H9 (cell line): ENCODE results near the gene CCSER1. TPM values are rescaled to one million over a fixed set of nuclear protein-coding genes. Genes with fewer than 3 reads are reported as not detected.

Source experiments
- DNase-seq: peaks from one replicate; pipeline ENCODE4 v3.0.0-alpha.2; 2017
- H2AFZ ChIP-seq: one replicate; pipeline ENCODE4 v1.6.1; 2013; ENCODE audit warnings: mild to moderate bottlenecking, low read length, control low read depth, moderate library complexity
- H2AK5ac ChIP-seq: 2 replicates; pipeline ENCODE4 v1.6.1; 2013; ENCODE audit warnings: low read length, control low read depth, mixed read lengths; ENCODE audit not compliant: insufficient read length
- H2BK120ac ChIP-seq: one replicate; pipeline ENCODE4 v1.6.1; 2013; ENCODE audit warnings: low read depth, mild to moderate bottlenecking, low read length, control low read depth, inconsistent platforms; ENCODE audit not compliant: poor library complexity, severe bottlenecking
- H2BK12ac ChIP-seq: 2 replicates; pipeline ENCODE4 v1.6.1; 2013; ENCODE audit warnings: low read length, control low read depth, mixed read lengths, low read depth; ENCODE audit not compliant: insufficient read length
- H2BK15ac ChIP-seq: 2 replicates; pipeline ENCODE4 v1.6.1; 2013; ENCODE audit warnings: low read depth, low read length, control low read depth
- H2BK20ac ChIP-seq: one replicate; pipeline ENCODE4 v1.6.1; 2013; ENCODE audit warnings: low read depth, mild to moderate bottlenecking, low read length, control low read depth, inconsistent platforms; ENCODE audit not compliant: poor library complexity, severe bottlenecking
- H2BK5ac ChIP-seq: 2 replicates; pipeline ENCODE4 v1.6.1; 2013; ENCODE audit warnings: low read length, control low read depth, mixed read lengths; ENCODE audit not compliant: insufficient read length
- H3K14ac ChIP-seq: 2 replicates; pipeline ENCODE4 v1.6.1; 2013; ENCODE audit warnings: low read length, control low read depth; ENCODE audit not compliant: insufficient read depth
- H3K18ac ChIP-seq: 2 replicates; pipeline ENCODE4 v1.6.1; 2013; ENCODE audit warnings: low read depth, mild to moderate bottlenecking, mixed read lengths, low read length, control low read depth; ENCODE audit not compliant: insufficient read length
- H3K23ac ChIP-seq: 2 replicates; pipeline ENCODE4 v1.6.1; 2013; ENCODE audit warnings: low read length, control low read depth, mixed read lengths, low read depth; ENCODE audit not compliant: insufficient read length
- H3K23me2 ChIP-seq: 2 replicates; pipeline ENCODE4 v1.6.1; 2013; ENCODE audit warnings: low read depth, mild to moderate bottlenecking, mixed read lengths, low read length, control low read depth; ENCODE audit not compliant: insufficient read length, poor library complexity, severe bottlenecking
- H3K27ac ChIP-seq: 2 replicates; pipeline ENCODE4 v1.5.1; 2013; ENCODE audit warnings: low read length, control low read depth, mixed read lengths, low read depth; ENCODE audit not compliant: insufficient read length
- H3K27me3 ChIP-seq: 2 replicates; pipeline ENCODE4 v1.6.1; 2013; ENCODE audit warnings: low read length, control low read depth, inconsistent platforms; ENCODE audit not compliant: insufficient read depth
- H3K4ac ChIP-seq: 2 replicates; pipeline ENCODE4 v1.6.1; 2013; ENCODE audit warnings: low read depth, mild to moderate bottlenecking, control low read depth, inconsistent platforms, low read length, moderate library complexity
- H3K4me1 ChIP-seq: 2 replicates; pipeline ENCODE4 v1.6.1; 2013; ENCODE audit warnings: low read length, control low read depth, inconsistent platforms; ENCODE audit not compliant: insufficient read depth
- H3K4me2 ChIP-seq: 2 replicates; pipeline ENCODE4 v1.6.1; 2013; ENCODE audit warnings: low read length, control low read depth, mixed read lengths; ENCODE audit not compliant: insufficient read length, insufficient read depth
- H3K56ac ChIP-seq: 2 replicates; pipeline ENCODE4 v1.6.1; 2013; ENCODE audit warnings: low read depth, mild to moderate bottlenecking, mixed read lengths, low read length, control low read depth; ENCODE audit not compliant: insufficient read length
- H3K79me1 ChIP-seq: 2 replicates; pipeline ENCODE4 v1.6.1; 2013; ENCODE audit warnings: low read depth, mild to moderate bottlenecking, moderate library complexity, low read length, control low read depth, inconsistent platforms; ENCODE audit not compliant: insufficient read depth, poor library complexity, severe bottlenecking
- H3K79me2 ChIP-seq: 2 replicates; pipeline ENCODE4 v1.6.1; 2013; ENCODE audit warnings: low read length, control low read depth, inconsistent platforms; ENCODE audit not compliant: insufficient read depth
- H3K9ac ChIP-seq: 2 replicates; pipeline ENCODE4 v1.6.1; 2013; ENCODE audit warnings: low read length, control low read depth, mixed read lengths; ENCODE audit not compliant: insufficient read length; ENCODE audit errors: extremely low read depth
- H3K9me3 ChIP-seq: one replicate; pipeline ENCODE4 v1.6.1; 2013; ENCODE audit warnings: low read depth, low read length, inconsistent platforms; ENCODE audit not compliant: control insufficient read depth
- H3T11ph ChIP-seq: one replicate; pipeline ENCODE4 v1.6.1; 2013; ENCODE audit warnings: mild to moderate bottlenecking, low read length, control low read depth, inconsistent platforms
- H4K20me1 ChIP-seq: one replicate; pipeline ENCODE4 v1.6.1; 2013; ENCODE audit not compliant: control insufficient read depth, insufficient read length, insufficient read depth
- H4K5ac ChIP-seq: 2 replicates; pipeline ENCODE4 v1.6.1; 2013; ENCODE audit warnings: low read depth, mild to moderate bottlenecking, mixed read lengths, low read length, control low read depth; ENCODE audit not compliant: insufficient read length
- H4K8ac ChIP-seq: replicated peaks from 2 replicates; pipeline ENCODE4 v1.6.1; 2013; ENCODE audit warnings: low read length, control low read depth, mixed read lengths, low read depth; ENCODE audit not compliant: insufficient read length
- H4K91ac ChIP-seq: 2 replicates; pipeline ENCODE4 v1.6.1; 2013; ENCODE audit warnings: low read depth, mild to moderate bottlenecking, moderate library complexity, mixed read lengths, low read length, control low read depth; ENCODE audit not compliant: insufficient read length
- H3K27ac Mint-ChIP-seq, 3 experiments: 2 replicates in 2 of 3; 3 replicates in 1 of 3; pipeline ENCODE4 v1.8.0; 2020 to 2021; ENCODE audit warnings: mixed read lengths in 3 of 3, mild to moderate bottlenecking in 1 of 3, moderate library complexity in 1 of 3
- H3K27me3 Mint-ChIP-seq: 2 replicates; pipeline ENCODE4 v1.8.0; 2021; ENCODE audit warnings: low read depth, mild to moderate bottlenecking, moderate library complexity, mixed read lengths
- H3K36me3 Mint-ChIP-seq, 3 experiments: 2 replicates in 2 of 3; 3 replicates in 1 of 3; pipeline ENCODE4 v1.8.0; 2020 to 2021; ENCODE audit warnings: low read depth in 3 of 3, mixed read lengths in 3 of 3; ENCODE audit not compliant: insufficient read depth in 1 of 3
- H3K4me1 Mint-ChIP-seq, 2 experiments: 2 replicates each; pipeline ENCODE4 v1.8.0; 2020; ENCODE audit warnings: mixed read lengths in 2 of 2
- H3K4me3 Mint-ChIP-seq, 2 experiments: 2 replicates in 1 of 2; 3 replicates in 1 of 2; pipeline ENCODE4 v1.8.0; 2020 to 2021; ENCODE audit warnings: mild to moderate bottlenecking in 2 of 2, mixed read lengths in 2 of 2, moderate library complexity in 1 of 2
- H3K9me3 Mint-ChIP-seq, 2 experiments: 2 replicates in 1 of 2; 3 replicates in 1 of 2; pipeline ENCODE4 v1.8.0; 2020; ENCODE audit warnings: mild to moderate bottlenecking in 2 of 2, mixed read lengths in 2 of 2, moderate library complexity in 1 of 2
- CTCF ChIP-seq: fragments of 200-600 bp; sonication (generic); conservative IDR thresholded peaks from 3 replicates; pipeline ENCODE4 v1.8.0; 2021; ENCODE audit warnings: antibody characterized with exemption, mild to moderate bottlenecking
- WGBS: extraction: QIAGEN DNeasy Blood & Tissue Kit; methylation state at CpG from one replicate; pipeline ENCODE4 v1.1.7; 2013; ENCODE audit warnings: missing lambda C conversion rate, low lambda C conversion rate, mixed read lengths; ENCODE audit not compliant: insufficient read length; ENCODE audit errors: extremely low coverage; 5-methylcytosine and 5-hydroxymethylcytosine counted together
- total RNA-seq: library from RNA; stranded (reverse); gene quantifications from 2 replicates; pipeline ENCODE4 v1.2.1, GENCODE V29; 2021

CCSER1 gene
- total RNA-seq, 1 experiment from 2014 or later: 0.37 TPM

DNA sequence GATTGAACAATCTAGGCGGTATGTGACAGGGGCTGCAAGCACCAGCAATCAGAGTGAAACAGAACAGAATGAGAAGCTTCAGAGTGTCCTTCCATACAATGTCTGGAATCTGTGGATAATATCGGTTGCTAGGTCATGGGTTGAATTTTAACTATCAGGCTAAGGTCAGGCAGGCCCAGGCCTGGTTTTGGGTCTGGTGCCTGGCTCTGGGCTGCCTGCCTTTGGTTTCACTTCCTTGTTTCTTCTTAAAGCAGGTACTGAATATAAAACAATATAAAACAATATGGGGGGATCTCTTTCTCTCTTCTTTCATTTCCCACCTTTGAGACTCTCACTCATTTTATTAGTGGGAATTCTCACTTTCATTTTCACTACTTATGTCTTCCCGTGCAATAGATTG is 962.0 kb downstream of the CCSER1 start:
- H3K27ac Mint-ChIP-seq: peak overlapping the region in 1 of 3 experiments; percentile 72; a peak in 3 of 7 replicates
- Histone ChIP-seq H3K27ac (no peak overlapping the region), H4K91ac (no peak overlapping the region), H3K23ac (no peak overlapping the region), H3K4me1 (no peaks in the 10 kb centered on the region; the same call in none of the 2 replicates), H3K9me3 (no peaks in the 10 kb centered on the region), H2AFZ (no peak overlapping the region), H2BK20ac (no peak overlapping the region), H3K27me3 (no peaks in the 10 kb centered on the region), H3K79me1 (no peaks in the 10 kb centered on the region), H3K4me2 (no peak overlapping the region), H3T11ph (no peak overlapping the region), H3K23me2 (no peaks in the 10 kb centered on the region), H2BK120ac (no peak overlapping the region), H3K9ac (no peak overlapping the region), H4K20me1 (no peaks in the 10 kb centered on the region), H2BK15ac (no peak overlapping the region), H3K4ac (no peak overlapping the region), H3K56ac (no peak overlapping the region), H4K8ac (no peak overlapping the region), H2BK12ac (no peak overlapping the region), H3K14ac (no peak overlapping the region), H2BK5ac (no peak overlapping the region), H4K5ac (no peak overlapping the region), H3K18ac (no peak overlapping the region), H2AK5ac (no peak overlapping the region), H3K79me2 (no peaks in the 10 kb centered on the region)
- H3K9me3 Mint-ChIP-seq: peaks cover 0 to 4% of the 10 kb centered on the region in 2 experiments; a peak in 2 of 5 replicates
- H3K4me1 Mint-ChIP-seq: peaks cover 33 to 42% of the 10 kb centered on the region in 2 experiments
- no peak for TF ChIP-seq CTCF
- DNase-seq: no peak
- peaks cover 0 to 4% (median 0%) of the 10 kb centered on the region in 3 experiments; a peak in 2 of 7 replicates for H3K36me3 Mint-ChIP-seq
- no peak overlapping the region for H3K4me3 Mint-ChIP-seq
- WGBS: no CpG with 5 or more reads among the region's 3 CpGs
- H3K27me3 Mint-ChIP-seq: peaks cover 2% of the 10 kb centered on the region; the same call in 1 of the 2 replicates
